ENCODE results near the gene RERE.

The RERE gene

DNA sequence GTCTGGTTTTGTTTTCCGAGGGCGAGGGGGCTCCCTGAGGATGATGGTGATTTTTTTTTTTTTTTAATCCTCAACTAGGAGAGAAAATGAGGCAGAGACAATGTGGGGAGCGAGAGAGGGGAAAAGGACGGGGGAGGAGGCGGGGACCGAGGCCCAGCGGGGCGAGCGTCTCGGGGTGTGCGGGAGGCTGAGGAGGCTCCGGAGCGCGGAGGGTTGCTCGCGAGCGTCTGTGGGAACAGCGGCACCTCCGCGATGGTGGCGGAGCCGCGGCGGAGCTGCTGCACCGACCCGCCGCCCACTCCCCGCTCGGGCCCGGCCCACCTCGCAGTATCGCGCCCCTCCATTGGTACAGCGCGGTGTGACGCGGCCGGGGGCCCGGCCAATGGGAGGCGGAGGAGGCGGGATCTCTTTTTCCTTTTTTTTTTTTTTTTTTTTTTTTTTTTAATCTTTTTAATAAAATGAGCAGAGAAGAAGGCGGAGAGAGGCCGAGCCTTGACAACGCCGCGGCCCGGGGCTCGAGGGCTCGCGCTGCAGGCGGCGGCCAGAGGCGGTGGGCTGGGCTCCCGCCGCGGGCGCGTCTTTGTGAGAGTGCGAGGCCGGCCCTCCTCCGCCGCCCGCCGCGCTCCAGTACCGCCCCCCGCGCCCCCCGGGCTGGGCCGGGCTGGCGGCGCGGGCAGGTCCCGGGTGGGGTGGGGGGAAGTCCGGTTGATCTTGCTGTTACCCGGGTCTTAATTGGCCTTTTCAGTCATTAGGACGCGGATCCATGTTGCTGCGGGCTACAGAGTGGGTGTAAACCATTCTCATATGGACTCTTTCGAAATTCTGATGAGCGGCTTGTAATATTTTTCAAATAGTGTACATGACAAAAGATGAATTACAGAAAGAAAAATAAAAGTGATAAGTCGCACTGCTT is at the start of gene RERE:
Gene RERE, minus strand, starts transcription at position 229 of the 913 bp plus-strand sequence.
- peak; percentile 100 for DNase-seq (ENCODE audit: low spot score)
- TF ChIP-seq, protein P1, sequence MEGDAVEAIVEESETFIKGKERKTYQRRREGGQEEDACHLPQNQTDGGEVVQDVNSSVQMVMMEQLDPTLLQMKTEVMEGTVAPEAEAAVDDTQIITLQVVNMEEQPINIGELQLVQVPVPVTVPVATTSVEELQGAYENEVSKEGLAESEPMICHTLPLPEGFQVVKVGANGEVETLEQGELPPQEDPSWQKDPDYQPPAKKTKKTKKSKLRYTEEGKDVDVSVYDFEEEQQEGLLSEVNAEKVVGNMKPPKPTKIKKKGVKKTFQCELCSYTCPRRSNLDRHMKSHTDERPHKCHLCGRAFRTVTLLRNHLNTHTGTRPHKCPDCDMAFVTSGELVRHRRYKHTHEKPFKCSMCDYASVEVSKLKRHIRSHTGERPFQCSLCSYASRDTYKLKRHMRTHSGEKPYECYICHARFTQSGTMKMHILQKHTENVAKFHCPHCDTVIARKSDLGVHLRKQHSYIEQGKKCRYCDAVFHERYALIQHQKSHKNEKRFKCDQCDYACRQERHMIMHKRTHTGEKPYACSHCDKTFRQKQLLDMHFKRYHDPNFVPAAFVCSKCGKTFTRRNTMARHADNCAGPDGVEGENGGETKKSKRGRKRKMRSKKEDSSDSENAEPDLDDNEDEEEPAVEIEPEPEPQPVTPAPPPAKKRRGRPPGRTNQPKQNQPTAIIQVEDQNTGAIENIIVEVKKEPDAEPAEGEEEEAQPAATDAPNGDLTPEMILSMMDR (IDR thresholded peaks at IDR 0.05; ENCODE audit: extremely low read depth, missing control alignments), result no peak

DNA sequence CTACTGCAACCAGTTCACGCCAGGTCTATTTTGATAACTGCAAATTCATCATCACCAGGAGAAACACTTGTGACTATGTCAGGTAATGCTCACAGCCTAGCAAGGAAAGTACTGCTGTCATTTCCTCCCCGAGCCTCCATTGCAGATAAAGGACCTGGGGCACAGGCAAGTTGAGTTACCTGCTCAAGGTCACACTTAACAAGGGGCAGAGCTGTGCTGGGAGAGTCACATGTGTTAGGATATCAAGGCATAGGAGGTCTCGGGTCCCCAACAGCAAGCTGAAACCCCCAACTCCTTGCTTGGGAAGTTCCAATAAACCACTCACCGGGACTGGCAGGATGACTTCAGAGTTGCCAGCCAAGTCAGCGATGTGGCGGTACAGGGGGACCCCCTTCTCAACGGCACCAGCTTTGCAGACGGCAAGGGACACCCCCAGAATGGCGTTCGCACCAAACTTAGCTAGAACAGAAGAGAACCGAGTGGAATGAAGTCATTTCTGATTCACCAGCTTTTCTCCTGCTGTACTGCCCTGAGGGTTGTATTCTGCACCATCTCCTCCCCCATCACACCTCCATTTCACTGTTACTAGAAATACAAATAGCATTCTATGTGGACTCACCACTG is 49.5 kb upstream of the RERE start:
- DNase-seq (ENCODE audit: low spot score), result no peak
- TF ChIP-seq, protein P1 (IDR thresholded peaks at IDR 0.05; ENCODE audit: extremely low read depth, missing control alignments), result no peak

GRCh38 chr1:8866173-8866791 is 48.8 kb upstream of the RERE start:
- no peak for DNase-seq (ENCODE audit: low spot score)
- TF ChIP-seq, protein P1 (IDR thresholded peaks at IDR 0.05; ENCODE audit: extremely low read depth, missing control alignments), result no peak

GRCh38 chr1:8864713-8865344 is 47.4 kb upstream of the RERE start:
- DNase-seq (ENCODE audit: low spot score), result no peak
- TF ChIP-seq, protein P1 (IDR thresholded peaks at IDR 0.05; ENCODE audit: extremely low read depth, missing control alignments), result no peak

GRCh38 chr1:8863794-8864233 is 46.4 kb upstream of the RERE start:
- no peak for DNase-seq (ENCODE audit: low spot score)
- TF ChIP-seq, protein P1 (IDR thresholded peaks at IDR 0.05; ENCODE audit: extremely low read depth, missing control alignments), result no peak

- DNase-seq (ENCODE audit: low spot score), result no peak
- TF ChIP-seq, protein P1 (IDR thresholded peaks at IDR 0.05; ENCODE audit: extremely low read depth, missing control alignments), result no peak
These were observed 45.7 kb upstream of the RERE start for GRCh38 chr1:8863138-8863537.
